GM12878 (cell line): ENCODE data around the gene SRRM3. TPM values are rescaled to one million over a fixed set of nuclear protein-coding genes. Genes with fewer than 3 reads are reported as not detected.

Experiments
- ATAC-seq: fragments of 200-7000 bp; cut with Tn5 transposase; 3 replicates; pipeline ENCODE4 v1.9.1; 2020; ENCODE audit warnings: mild to moderate bottlenecking, moderate library complexity
- BruUV-seq: library from RNA; stranded (reverse); fragments of 400-500 nt; replicated peaks from 2 replicates; lab custom pipeline; 2021; lab: Mats Ljungman, UMichigan
- CTCF ChIA-PET: fragments of 300-600 bp; sonication (Branson Sonifier 250); formaldehyde crosslinking; extraction: SDS; loops from one replicate; lab custom pipeline; 2021; ENCODE audit warnings: inconsistent platforms; lab: Yijun Ruan, JAX
- POLR2A ChIA-PET: fragments of 350-600 bp; formaldehyde crosslinking; extraction: SDS; loops from one replicate; lab custom pipeline; 2021; ENCODE audit warnings: inconsistent platforms; lab: Charles Lee
- RAD21 ChIA-PET: fragments of 300-600 bp; sonication (Branson Sonifier 250); formaldehyde crosslinking; loops from one replicate; lab custom pipeline; 2023; ENCODE audit warnings: antibody characterized with exemption; ENCODE audit not compliant: unreplicated experiment; lab: Charles Lee
- SMC1A ChIA-PET: fragments of 300-600 bp; sonication (Branson Sonifier 250); formaldehyde crosslinking; loops from one replicate; lab custom pipeline; 2023; ENCODE audit not compliant: unreplicated experiment, uncharacterized antibody; lab: Charles Lee
- DNase-seq: peaks from one replicate; pipeline ENCODE4 v3.0.0-alpha.2; 2011; ENCODE audit warnings: low read depth, low spot score
- FAIRE-seq: peaks from 3 replicates; lab custom pipeline; 2011; peaks lifted over from hg19 to GRCh38; lab: Jason Lieb, UNC
- H2AFZ ChIP-seq: 2 replicates; pipeline ENCODE4 v1.6.0; 2011; ENCODE audit warnings: low read depth, low read length, control low read depth; ENCODE audit not compliant: control insufficient read depth
- H3K27ac ChIP-seq: 2 replicates; pipeline ENCODE4 v1.5.1; 2011; ENCODE audit warnings: control low read depth; ENCODE audit not compliant: control insufficient read depth, insufficient read depth
- H3K27me3 ChIP-seq, 2 experiments: replicated peaks in 1 of 2; 2 replicates each; pipeline versions ENCODE4 v1.6.0 to v1.6.1; 2011; ENCODE audit warnings: low read length in 1 of 2; ENCODE audit not compliant: control insufficient read depth in 2 of 2, insufficient read depth in 2 of 2
- H3K36me3 ChIP-seq, 2 experiments: 2 replicates each; pipeline ENCODE4 v1.5.1; 2011; ENCODE audit warnings: low read length in 1 of 2; ENCODE audit not compliant: control insufficient read depth in 2 of 2, insufficient read depth in 2 of 2
- H3K4me1 ChIP-seq: 2 replicates; pipeline ENCODE4 v1.6.1; 2011; ENCODE audit warnings: mild to moderate bottlenecking, low read length, moderate library complexity, mixed read lengths; ENCODE audit not compliant: control insufficient read depth, insufficient read depth
- H3K4me2 ChIP-seq: 2 replicates; pipeline ENCODE4 v1.6.0; 2011; ENCODE audit warnings: control low read depth; ENCODE audit not compliant: control insufficient read depth, insufficient read depth
- H3K4me3 ChIP-seq: fragments of 200-600 bp; sonication (generic); 2 replicates; pipeline ENCODE4 v1.5.1; 2016
- H3K79me2 ChIP-seq: 2 replicates; pipeline ENCODE4 v1.6.0; 2011; ENCODE audit warnings: low read length; ENCODE audit not compliant: control insufficient read depth, insufficient read depth
- H3K9ac ChIP-seq: 2 replicates; pipeline ENCODE4 v1.8.0; 2011; ENCODE audit warnings: low read length, control low read depth, mixed read lengths; ENCODE audit not compliant: control insufficient read depth, insufficient read depth
- H3K9me3 ChIP-seq: replicated peaks from 3 replicates; pipeline ENCODE4 v1.5.1; 2011; ENCODE audit warnings: mild to moderate bottlenecking, low read length; ENCODE audit not compliant: control insufficient read depth, insufficient read depth
- H4K20me1 ChIP-seq: 2 replicates; pipeline ENCODE4 v1.6.0; 2011; ENCODE audit not compliant: control insufficient read depth, insufficient read depth
- GABPA ChIP-seq: IDR thresholded peaks from 2 replicates; pipeline ENCODE4 v1.6.1; 2014; ENCODE audit warnings: antibody characterized with exemption, low read depth, mild to moderate bottlenecking, inconsistent platforms
- HDAC2 ChIP-seq: fragments of 200-600 bp; sonication (generic); IDR thresholded peaks from 2 replicates; pipeline ENCODE4 v1.6.1; 2017
- KLF5 ChIP-seq: fragments of 450-650 bp; IDR thresholded peaks from 2 replicates; pipeline ENCODE4 v1.6.1; 2014; ENCODE audit warnings: mild to moderate bottlenecking; ENCODE audit not compliant: partially characterized antibody
- MXI1 ChIP-seq: fragments of 150-350 bp; IDR thresholded peaks from 2 replicates; pipeline ENCODE4 v1.6.1; 2011; ENCODE audit warnings: low read depth, mild to moderate bottlenecking, inconsistent platforms, low read length, improper control_type of control experiment
- NR2C2 ChIP-seq: IDR thresholded peaks from 2 replicates; pipeline ENCODE4 v1.6.1; 2011; ENCODE audit warnings: borderline replicate concordance, low read depth; ENCODE audit not compliant: control insufficient read depth, insufficient read length
- RBBP5 ChIP-seq: fragments of 200-600 bp; sonication (generic); conservative IDR thresholded peaks from 2 replicates; pipeline ENCODE4 v1.6.1; 2016
- RFX5 ChIP-seq: IDR thresholded peaks from 2 replicates; pipeline ENCODE4 v1.6.1; 2011; ENCODE audit warnings: low read depth, low read length, improper control_type of control experiment
- SMC3 ChIP-seq: IDR thresholded peaks from 2 replicates; pipeline ENCODE4 v1.6.1; 2011; ENCODE audit warnings: low read length, improper control_type of control experiment, borderline replicate concordance
- TCF7 ChIP-seq: IDR thresholded peaks from 2 replicates; pipeline ENCODE4 v1.6.1; 2014; ENCODE audit warnings: antibody characterized with exemption, borderline replicate concordance
- ZNF217 ChIP-seq: fragments of 450-650 bp; IDR thresholded peaks from 2 replicates; pipeline ENCODE4 v1.6.1; 2017; ENCODE audit warnings: antibody characterized with exemption, mild to moderate bottlenecking
- WGBS: methylation state at CpG from one replicate; pipeline ENCODE4 v1.1.6; 2016; ENCODE audit warnings: low lambda C conversion rate; ENCODE audit not compliant: insufficient replicate concordance, insufficient coverage; ENCODE audit errors: missing lambda C conversion rate; 5-methylcytosine and 5-hydroxymethylcytosine counted together
- in situ Hi-C: fragments of 300-500 bp; cut with MboI; formaldehyde crosslinking; loops from 9 replicates; pipeline ENCODE4 v1.14.3; 2018; ENCODE audit warnings: mixed read lengths
- intact Hi-C: fragments of 100-400 bp; cut with micrococcal nuclease; formaldehyde crosslinking; loops from one replicate; pipeline ENCODE4 v1.14.2; 2022; ENCODE audit not compliant: unreplicated experiment
- polyA plus RNA-seq, 11 experiments: library from polyadenylated mRNA; depleted of rRNA in 4 of 11; unstranded in 6 of 11; stranded (reverse) in 5 of 11; fragments of >200 nt; fragmentation: Nextera tagmentation in 4 of 11; fragmentation: Illumina TruSeq in 1 of 11; extraction: Ambion mirVana in 4 of 11; extraction: Trizol in 1 of 11; gene quantifications; 1 replicate in 1 of 11; 2 replicates in 10 of 11; pipeline versions ENCODE4 v1.2.1 to v1.2.3, GENCODE V29; 2011 to 2016; ENCODE audit warnings: inconsistent platforms in 2 of 11, missing spikeins in 2 of 11, low read depth in 1 of 11
- total RNA-seq, 4 experiments: library from RNA; depleted of rRNA in 3 of 4; stranded (reverse); fragments of >200 nt in 3 of 4; fragmentation: Illumina TruSeq in 1 of 4; extraction: Trizol in 1 of 4; gene quantifications; 2 replicates each; pipeline versions ENCODE4 v1.2.1 to v1.2.3, GENCODE V29; 2013 to 2021
- TF ChIP-seq, protein P1 (sequence below): fragments of 450-650 bp; IDR thresholded peaks from 2 replicates; pipeline ENCODE4 v1.6.1; 2016; ENCODE audit warnings: mild to moderate bottlenecking
- TF ChIP-seq, protein P2 (sequence below): fragments of 450-650 bp; formaldehyde crosslinking; IDR thresholded peaks from 2 replicates; pipeline ENCODE4 v1.4.0; 2020; ENCODE audit warnings: mild to moderate bottlenecking, moderate library complexity
- TF ChIP-seq, protein P3 (sequence below): fragments of 450-650 bp; IDR thresholded peaks from 2 replicates; pipeline ENCODE4 v1.6.1; 2016; ENCODE audit warnings: mild to moderate bottlenecking
- TF ChIP-seq, protein P4 (sequence below): IDR thresholded peaks from 2 replicates; pipeline ENCODE4 v1.6.1; 2012; ENCODE audit warnings: low read depth, low read length, improper control_type of control experiment

The SRRM3 gene
- total and polyA plus RNA-seq, 10 of the 15 experiments (the other 5 are each of a cell fraction or from before 2014, with no cell fraction given) = 0.03 to 0.15 (median 0.05) TPM; not detected in 6

DNA sequence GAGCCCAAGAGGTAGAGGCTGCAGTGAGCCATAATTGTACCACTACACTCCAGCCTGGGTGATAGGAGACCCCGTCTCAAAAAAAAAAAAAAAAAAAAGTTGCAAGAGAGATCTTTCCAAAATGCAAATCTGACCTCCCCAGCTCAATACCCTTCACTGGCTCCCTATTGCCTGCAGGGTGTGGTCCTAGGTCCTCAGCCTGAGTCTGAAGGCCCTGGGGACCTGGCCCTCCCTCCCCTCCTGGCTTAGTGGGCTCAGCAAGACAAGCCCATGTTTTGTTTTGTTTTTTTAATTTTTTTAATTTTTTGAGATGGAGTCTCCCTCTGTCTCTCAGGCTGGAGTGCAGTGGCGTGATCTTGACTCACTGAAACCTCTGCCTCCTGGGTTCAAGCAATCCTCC lies 20.6 kb downstream of the SRRM3 start:
- Histone ChIP-seq H3K9me3 (no peaks in the 10 kb centered on the region), H3K27ac (no peak overlapping the region), H3K9ac (no peak overlapping the region), H3K79me2 (no peaks in the 10 kb centered on the region), H3K4me2 (no peak overlapping the region), H4K20me1 (no peaks in the 10 kb centered on the region), H3K4me1 (no peaks in the 10 kb centered on the region), H3K36me3 (no peaks in the 10 kb centered on the region), H3K27me3 (peaks cover 0 to 3% of the 10 kb centered on the region in 2 experiments; a peak in 2 of 4 replicates), H2AFZ (no peak overlapping the region), H3K4me3 (no peak overlapping the region)
- ChIA-PET SMC1A (no interaction called here), CTCF (interaction anchor here (0.6 kb wide), 1 partner anchor 45 kb away, joined by 3 read pairs; no protein-coding TSS in a partner anchor), POLR2A (interaction anchor here (0.6 kb wide), 1 partner anchor 29 kb away, joined by 5 read pairs; no protein-coding TSS in a partner anchor), RAD21 (no interaction called here)
- ATAC-seq = no peak
- FAIRE-seq = no peak
- intact Hi-C loops (no loop called here), in situ Hi-C loops (no loop called here)
- BruUV-seq = no TSS peak
- DNase-seq = no peak
- 0% methylated on average over 2 of the region's 2 CpGs for WGBS
- TF ChIP-seq ZNF217 = no peak
- no peak for TF ChIP-seq TCF7
- TF ChIP-seq, protein P1, sequence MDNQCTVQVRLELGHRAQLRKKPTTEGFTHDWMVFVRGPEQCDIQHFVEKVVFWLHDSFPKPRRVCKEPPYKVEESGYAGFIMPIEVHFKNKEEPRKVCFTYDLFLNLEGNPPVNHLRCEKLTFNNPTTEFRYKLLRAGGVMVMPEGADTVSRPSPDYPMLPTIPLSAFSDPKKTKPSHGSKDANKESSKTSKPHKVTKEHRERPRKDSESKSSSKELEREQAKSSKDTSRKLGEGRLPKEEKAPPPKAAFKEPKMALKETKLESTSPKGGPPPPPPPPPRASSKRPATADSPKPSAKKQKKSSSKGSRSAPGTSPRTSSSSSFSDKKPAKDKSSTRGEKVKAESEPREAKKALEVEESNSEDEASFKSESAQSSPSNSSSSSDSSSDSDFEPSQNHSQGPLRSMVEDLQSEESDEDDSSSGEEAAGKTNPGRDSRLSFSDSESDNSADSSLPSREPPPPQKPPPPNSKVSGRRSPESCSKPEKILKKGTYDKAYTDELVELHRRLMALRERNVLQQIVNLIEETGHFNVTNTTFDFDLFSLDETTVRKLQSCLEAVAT = no peak
- no peak for TF ChIP-seq HDAC2
- TF ChIP-seq SMC3 = no peak
- TF ChIP-seq RFX5 = no peak
- TF ChIP-seq, protein P2, sequence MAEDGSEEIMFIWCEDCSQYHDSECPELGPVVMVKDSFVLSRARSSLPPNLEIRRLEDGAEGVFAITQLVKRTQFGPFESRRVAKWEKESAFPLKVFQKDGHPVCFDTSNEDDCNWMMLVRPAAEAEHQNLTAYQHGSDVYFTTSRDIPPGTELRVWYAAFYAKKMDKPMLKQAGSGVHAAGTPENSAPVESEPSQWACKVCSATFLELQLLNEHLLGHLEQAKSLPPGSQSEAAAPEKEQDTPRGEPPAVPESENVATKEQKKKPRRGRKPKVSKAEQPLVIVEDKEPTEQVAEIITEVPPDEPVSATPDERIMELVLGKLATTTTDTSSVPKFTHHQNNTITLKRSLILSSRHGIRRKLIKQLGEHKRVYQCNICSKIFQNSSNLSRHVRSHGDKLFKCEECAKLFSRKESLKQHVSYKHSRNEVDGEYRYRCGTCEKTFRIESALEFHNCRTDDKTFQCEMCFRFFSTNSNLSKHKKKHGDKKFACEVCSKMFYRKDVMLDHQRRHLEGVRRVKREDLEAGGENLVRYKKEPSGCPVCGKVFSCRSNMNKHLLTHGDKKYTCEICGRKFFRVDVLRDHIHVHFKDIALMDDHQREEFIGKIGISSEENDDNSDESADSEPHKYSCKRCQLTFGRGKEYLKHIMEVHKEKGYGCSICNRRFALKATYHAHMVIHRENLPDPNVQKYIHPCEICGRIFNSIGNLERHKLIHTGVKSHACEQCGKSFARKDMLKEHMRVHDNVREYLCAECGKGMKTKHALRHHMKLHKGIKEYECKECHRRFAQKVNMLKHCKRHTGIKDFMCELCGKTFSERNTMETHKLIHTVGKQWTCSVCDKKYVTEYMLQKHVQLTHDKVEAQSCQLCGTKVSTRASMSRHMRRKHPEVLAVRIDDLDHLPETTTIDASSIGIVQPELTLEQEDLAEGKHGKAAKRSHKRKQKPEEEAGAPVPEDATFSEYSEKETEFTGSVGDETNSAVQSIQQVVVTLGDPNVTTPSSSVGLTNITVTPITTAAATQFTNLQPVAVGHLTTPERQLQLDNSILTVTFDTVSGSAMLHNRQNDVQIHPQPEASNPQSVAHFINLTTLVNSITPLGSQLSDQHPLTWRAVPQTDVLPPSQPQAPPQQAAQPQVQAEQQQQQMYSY (CRISPR knock-in tag) = no peak
- no peak for TF ChIP-seq RBBP5
- no peak for TF ChIP-seq KLF5
- TF ChIP-seq NR2C2 = no peak
- TF ChIP-seq, protein P3, sequence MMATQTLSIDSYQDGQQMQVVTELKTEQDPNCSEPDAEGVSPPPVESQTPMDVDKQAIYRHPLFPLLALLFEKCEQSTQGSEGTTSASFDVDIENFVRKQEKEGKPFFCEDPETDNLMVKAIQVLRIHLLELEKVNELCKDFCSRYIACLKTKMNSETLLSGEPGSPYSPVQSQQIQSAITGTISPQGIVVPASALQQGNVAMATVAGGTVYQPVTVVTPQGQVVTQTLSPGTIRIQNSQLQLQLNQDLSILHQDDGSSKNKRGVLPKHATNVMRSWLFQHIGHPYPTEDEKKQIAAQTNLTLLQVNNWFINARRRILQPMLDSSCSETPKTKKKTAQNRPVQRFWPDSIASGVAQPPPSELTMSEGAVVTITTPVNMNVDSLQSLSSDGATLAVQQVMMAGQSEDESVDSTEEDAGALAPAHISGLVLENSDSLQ = no peak
- TF ChIP-seq MXI1 = no peak
- TF ChIP-seq GABPA = no peak
- TF ChIP-seq, protein P4, sequence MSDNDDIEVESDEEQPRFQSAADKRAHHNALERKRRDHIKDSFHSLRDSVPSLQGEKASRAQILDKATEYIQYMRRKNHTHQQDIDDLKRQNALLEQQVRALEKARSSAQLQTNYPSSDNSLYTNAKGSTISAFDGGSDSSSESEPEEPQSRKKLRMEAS = no peak
